ENCODE results near the gene KIAA1328.

Gene KIAA1328

DNA sequence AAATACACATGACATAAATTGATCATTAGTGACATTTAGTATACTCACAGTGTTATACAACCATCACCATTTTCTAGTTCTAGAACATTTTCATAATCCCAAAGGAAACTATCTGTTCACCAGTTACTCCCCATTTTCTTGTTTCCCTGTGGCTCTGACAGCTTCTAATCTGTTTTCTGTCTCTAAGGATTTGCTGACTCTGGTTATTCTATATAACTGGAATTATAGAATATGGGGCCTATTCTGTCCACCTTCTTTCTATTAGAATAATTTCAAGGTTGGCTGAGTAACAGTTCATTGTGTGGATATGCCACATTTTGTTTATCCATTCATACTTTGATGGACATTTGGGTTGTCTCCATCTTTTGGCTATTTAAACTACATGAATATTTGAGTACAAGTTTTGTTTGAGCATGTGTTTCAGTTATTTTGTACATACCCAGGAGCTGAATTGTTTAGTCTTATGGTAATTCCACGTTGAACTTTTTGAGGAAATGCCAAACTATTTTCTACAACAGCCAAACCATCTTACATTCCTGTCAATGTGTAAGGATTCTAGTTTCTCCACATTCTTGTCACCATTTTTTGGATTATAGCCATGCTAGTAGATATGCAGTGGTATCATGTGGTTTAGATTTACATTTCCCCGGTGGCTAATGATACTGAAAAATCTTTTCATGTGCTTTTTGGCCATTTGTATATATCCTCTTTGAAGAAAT is 20.5 kb downstream of the KIAA1328 start:
- TF ChIP-seq, protein P1, sequence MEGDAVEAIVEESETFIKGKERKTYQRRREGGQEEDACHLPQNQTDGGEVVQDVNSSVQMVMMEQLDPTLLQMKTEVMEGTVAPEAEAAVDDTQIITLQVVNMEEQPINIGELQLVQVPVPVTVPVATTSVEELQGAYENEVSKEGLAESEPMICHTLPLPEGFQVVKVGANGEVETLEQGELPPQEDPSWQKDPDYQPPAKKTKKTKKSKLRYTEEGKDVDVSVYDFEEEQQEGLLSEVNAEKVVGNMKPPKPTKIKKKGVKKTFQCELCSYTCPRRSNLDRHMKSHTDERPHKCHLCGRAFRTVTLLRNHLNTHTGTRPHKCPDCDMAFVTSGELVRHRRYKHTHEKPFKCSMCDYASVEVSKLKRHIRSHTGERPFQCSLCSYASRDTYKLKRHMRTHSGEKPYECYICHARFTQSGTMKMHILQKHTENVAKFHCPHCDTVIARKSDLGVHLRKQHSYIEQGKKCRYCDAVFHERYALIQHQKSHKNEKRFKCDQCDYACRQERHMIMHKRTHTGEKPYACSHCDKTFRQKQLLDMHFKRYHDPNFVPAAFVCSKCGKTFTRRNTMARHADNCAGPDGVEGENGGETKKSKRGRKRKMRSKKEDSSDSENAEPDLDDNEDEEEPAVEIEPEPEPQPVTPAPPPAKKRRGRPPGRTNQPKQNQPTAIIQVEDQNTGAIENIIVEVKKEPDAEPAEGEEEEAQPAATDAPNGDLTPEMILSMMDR (conservative IDR thresholded peaks at IDR 0.05; ENCODE audit: low read length) = no peak
- no peak overlapping the region for H3K4me3 ChIP-seq (ENCODE audit: low read length)
- peak; percentile 90 for DNase-seq (ENCODE audit: low read depth)

DNA sequence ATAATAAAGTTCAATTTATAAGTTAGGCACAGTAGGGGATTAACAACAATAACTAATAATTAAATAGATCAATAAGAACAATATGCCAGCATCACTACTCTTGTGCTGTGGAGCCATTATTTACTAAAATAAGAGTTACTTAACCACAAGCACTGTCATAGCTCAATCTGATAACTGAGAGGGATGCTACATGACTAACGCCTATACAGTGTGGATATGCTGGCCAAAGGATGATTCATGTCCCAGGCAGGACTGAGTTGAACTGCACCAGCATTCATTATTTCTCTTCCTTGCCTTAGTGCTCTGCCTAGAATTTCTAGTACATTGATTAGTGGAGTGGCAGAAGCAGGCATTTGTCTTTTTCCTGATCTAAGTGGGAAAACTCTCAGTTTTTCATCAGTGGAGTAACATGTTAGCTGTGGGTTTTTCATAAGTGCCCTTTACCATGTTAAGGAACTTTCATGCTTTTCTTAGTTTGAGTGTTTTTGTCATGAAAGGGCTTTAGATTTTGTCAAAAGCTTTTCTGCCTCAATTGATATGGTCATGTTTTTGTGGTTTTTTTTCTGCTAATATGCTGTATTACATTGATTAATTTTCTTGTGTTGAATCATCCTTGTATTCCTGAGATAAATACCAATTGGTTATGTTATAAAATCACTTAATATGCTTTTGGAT is 21.7 kb downstream of the KIAA1328 start:
- peak; percentile 90 for DNase-seq (ENCODE audit: low read depth)
- no peak overlapping the region for H3K4me3 ChIP-seq (ENCODE audit: low read length)
- TF ChIP-seq, protein P1 (conservative IDR thresholded peaks at IDR 0.05; ENCODE audit: low read length) = no peak

DNA sequence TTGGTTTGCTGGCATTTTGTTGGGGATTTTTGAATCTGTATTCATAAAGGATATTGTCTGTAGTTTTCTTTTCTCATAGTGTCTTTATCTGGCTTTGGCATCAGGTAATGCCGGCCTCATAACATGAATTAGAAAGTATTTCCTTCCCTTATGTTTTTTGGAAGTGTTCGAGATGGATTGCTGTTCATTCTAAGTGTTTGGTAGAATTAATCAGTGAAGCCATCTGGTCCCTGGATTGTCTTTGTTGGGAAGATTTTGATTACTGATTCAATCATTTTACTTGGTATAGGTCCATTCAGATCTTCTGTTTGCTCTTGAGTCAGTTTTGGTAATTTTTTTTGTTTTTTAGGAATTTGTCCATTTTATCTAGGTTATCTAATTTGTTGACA is 22.3 kb downstream of the KIAA1328 start:
- DNase-seq (ENCODE audit: low read depth) = no peak
- H3K4me3 ChIP-seq (ENCODE audit: low read length) = no peak overlapping the region
- TF ChIP-seq, protein P1 (conservative IDR thresholded peaks at IDR 0.05; ENCODE audit: low read length) = no peak

DNA sequence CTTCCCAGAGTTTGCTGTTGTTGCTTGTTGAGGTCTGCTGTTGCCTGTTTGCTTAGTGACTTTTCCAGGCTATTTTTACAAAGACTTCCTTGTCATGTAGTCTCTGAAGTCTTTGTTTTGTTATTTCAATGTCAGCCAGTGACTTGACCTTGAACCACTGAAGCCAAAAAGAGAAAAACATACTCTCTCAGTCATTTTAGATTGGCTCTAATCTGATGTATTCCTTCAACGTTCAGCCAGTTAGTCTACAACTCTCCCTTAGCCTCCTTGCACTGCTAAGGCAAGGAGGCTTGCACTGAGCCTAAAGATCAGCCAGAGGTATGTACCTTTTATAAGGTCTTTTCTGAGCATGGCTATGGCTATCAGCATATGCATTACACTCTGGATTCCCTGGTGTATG is 27.9 kb downstream of the KIAA1328 start:
- no peak overlapping the region for H3K4me3 ChIP-seq (ENCODE audit: low read length)
- TF ChIP-seq, protein P1 (conservative IDR thresholded peaks at IDR 0.05; ENCODE audit: low read length) = no peak
- DNase-seq (ENCODE audit: low read depth) = no peak

DNA sequence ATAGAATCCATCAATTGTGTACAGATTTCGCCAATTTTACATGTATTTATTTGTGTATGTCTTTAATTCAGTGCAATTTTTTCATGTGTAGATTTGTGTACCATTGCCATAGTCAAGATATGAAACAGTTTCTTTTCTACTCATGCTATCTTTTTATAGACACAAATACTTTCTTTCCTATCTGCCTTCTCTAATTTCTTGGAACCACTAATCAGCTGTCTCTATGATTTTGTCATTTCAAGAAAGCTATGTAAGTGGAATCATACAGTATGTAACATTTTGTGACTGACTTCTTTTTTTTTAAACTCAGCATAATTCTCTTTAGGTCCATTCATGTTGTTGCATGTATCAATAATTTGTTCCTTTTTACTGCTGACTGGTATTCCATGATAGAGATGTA is 33.3 kb downstream of the KIAA1328 start:
- DNase-seq (ENCODE audit: low read depth) = no peak
- no peak overlapping the region for H3K4me3 ChIP-seq (ENCODE audit: low read length)
- TF ChIP-seq, protein P1 (conservative IDR thresholded peaks at IDR 0.05; ENCODE audit: low read length) = no peak

DNA sequence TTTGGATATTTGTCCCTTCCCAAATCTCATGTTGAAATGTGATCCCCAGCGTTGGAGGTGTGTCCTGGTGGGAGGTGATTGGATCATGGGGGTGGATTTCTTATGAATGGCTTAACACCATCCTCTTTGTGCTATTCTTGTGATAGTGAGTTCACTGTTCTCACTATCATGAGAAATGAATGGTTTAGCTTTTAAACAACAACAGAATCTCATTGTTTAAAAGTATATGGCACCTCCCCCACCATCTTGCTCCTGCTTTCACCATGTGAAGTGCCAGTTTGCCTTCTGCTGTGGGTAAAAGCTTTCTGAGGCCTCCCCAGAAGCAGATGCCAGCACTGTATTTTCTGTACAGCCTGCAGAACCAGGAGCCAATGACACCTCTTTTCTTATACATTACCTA is 38.1 kb downstream of the KIAA1328 start:
- no peak overlapping the region for H3K4me3 ChIP-seq (ENCODE audit: low read length)
- no peak for DNase-seq (ENCODE audit: low read depth)
- TF ChIP-seq, protein P1 (conservative IDR thresholded peaks at IDR 0.05; ENCODE audit: low read length) = no peak

DNA sequence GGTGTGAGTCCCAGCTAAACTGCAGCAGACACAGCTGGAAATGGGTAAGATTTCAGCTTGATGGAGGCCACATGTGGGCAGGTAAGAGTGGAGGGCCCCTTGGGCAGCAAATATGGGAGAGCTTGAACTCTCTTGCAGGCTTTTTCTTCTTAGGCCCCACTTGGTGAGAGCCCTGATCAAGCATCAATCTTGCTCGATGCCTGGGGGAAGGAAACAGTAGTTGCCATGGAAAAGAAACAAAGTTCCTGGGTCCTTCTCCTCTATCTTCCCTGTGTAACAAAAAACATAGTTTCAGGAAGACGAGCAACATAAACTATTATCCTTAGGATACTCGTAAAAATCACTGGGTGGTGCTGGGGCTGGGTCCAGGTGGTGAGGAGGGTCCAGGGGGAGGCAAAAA is 42.9 kb downstream of the KIAA1328 start:
- DNase-seq (ENCODE audit: low read depth) = no peak
- TF ChIP-seq, protein P1 (conservative IDR thresholded peaks at IDR 0.05; ENCODE audit: low read length) = no peak
- H3K4me3 ChIP-seq (ENCODE audit: low read length) = no peak overlapping the region

Measured in AG10803 (cell line).